Natural killer cell (primary cell): ENCODE data around the gene TUBGCP6. TPM values are rescaled to one million over a fixed set of nuclear protein-coding genes. Genes with fewer than 3 reads are reported as not detected.
A peak's percentile ranks its signal among the peaks of the same experiment; 100 is the strongest.

Experiments used
- ATAC-seq, 3 donors: fragments of 150-1000 bp in 2 of 3; fragments of 200-7000 bp in 1 of 3; cut with Tn5 transposase; 1 replicate in 1 of 3; 2 replicates in 2 of 3; pipeline ENCODE4 v1.10.0; 2021; ENCODE audit warnings: mild to moderate bottlenecking in 2 of 3, moderate library complexity in 2 of 3
- DNase-seq, 2 donors: peaks; one replicate each; pipeline versions ENCODE4 v3.0.0 to v3.0.0-alpha.2; 2013 to 2021; ENCODE audit warnings: mixed read lengths in 1 of 2
- H3K27ac ChIP-seq: one replicate; pipeline ENCODE4 v1.5.1; 2013; ENCODE audit warnings: mild to moderate bottlenecking, low read length
- H3K27me3 ChIP-seq: one replicate; pipeline ENCODE4 v1.6.1; 2013; ENCODE audit warnings: low read length; ENCODE audit not compliant: control insufficient read depth, insufficient read depth
- H3K36me3 ChIP-seq: one replicate; pipeline ENCODE4 v1.6.1; 2013; ENCODE audit warnings: low read length; ENCODE audit not compliant: control insufficient read depth, insufficient read depth
- H3K4me1 ChIP-seq: one replicate; pipeline ENCODE4 v1.6.1; 2013; ENCODE audit warnings: low read length; ENCODE audit not compliant: control insufficient read depth, insufficient read depth
- H3K4me3 ChIP-seq: one replicate; pipeline ENCODE4 v1.5.1; 2013; ENCODE audit warnings: low read length
- H3K9me3 ChIP-seq: one replicate; pipeline ENCODE4 v1.6.1; 2013; ENCODE audit warnings: low read length; ENCODE audit not compliant: control insufficient read depth, insufficient read depth
- H3K27ac Mint-ChIP-seq, 2 donors: one replicate each; pipeline ENCODE4 v1.8.0; 2022; ENCODE audit warnings: mild to moderate bottlenecking in 2 of 2, mixed read lengths in 2 of 2, moderate library complexity in 1 of 2
- H3K27me3 Mint-ChIP-seq, 2 donors: one replicate each; pipeline ENCODE4 v1.8.0; 2022; ENCODE audit warnings: low read depth in 2 of 2, mixed read lengths in 2 of 2
- H3K36me3 Mint-ChIP-seq: one replicate; pipeline ENCODE4 v1.8.0; 2022; ENCODE audit warnings: mixed read lengths
- H3K4me1 Mint-ChIP-seq, 2 donors: one replicate each; pipeline ENCODE4 v1.8.0; 2022; ENCODE audit warnings: mixed read lengths in 2 of 2
- H3K4me3 Mint-ChIP-seq: one replicate; pipeline ENCODE4 v1.8.0; 2022; ENCODE audit warnings: mild to moderate bottlenecking, moderate library complexity, mixed read lengths
- H3K9me3 Mint-ChIP-seq, 2 donors: one replicate each; pipeline ENCODE4 v1.8.0; 2022; ENCODE audit warnings: mixed read lengths in 2 of 2
- CTCF ChIP-seq: fragments of 200-600 bp; IDR thresholded peaks from one replicate; pipeline ENCODE4 v1.8.0; 2022; ENCODE audit warnings: antibody characterized with exemption
- WGBS: methylation state at CpG from one replicate; pipeline ENCODE4 v1.1.7; 2013; ENCODE audit warnings: missing lambda C conversion rate; ENCODE audit not compliant: insufficient coverage; 5-methylcytosine and 5-hydroxymethylcytosine counted together
- intact Hi-C: fragments of 100-400 bp; cut with micrococcal nuclease; formaldehyde crosslinking; loops from one replicate; pipeline ENCODE4 v1.14.2; 2022
- total RNA-seq, 4 donors: library from RNA; stranded (reverse); fragments of 120-200 nt in 1 of 4; gene quantifications; one replicate each; pipeline versions ENCODE4 v1.2.3 to v1.2.4, GENCODE V29; 2013 to 2022

Gene TUBGCP6
- total RNA-seq, 3 donors from 2014 or later (not counting 1 experiment from before 2014, with no cell fraction given) = 105 to 126 (median 118) TPM

DNA sequence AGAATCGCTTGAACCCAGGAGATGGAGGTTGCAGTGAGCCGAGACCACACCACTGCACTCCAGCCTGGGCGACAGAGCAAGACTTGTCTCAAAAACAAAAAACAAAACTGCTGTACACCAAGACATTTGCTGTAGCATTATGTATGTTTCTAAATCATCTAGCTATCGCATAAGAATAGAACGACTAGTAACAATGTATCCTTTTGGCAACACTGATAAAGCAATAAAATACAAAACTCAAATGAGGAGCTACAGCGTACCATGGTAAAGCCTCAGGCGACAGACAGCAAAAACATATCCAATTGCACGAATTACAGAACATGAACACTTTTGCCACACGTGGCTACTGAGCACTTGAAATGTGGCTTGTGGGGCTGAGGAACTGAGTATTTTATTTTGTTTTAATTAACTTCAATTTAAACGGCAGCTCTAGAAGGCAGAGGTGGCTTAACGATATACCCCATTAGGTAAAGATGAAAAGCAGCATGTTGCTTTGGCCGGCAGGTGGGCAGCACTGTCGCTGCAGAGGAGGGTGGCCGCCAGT lies 2.3 kb downstream of the TUBGCP6 start:
- intact Hi-C loops = no loop called here
- WGBS = 75% methylated on average over 13 of the region's 14 CpGs
- DNase-seq (no peak), ATAC-seq (no peak)
- Mint-ChIP-seq H3K27me3 (no peaks in the 10 kb centered on the region), H3K4me3 (peak overlapping the region; percentile 99), H3K4me1 (peaks cover 23 to 33% of the 10 kb centered on the region in 2 donors), H3K27ac (peak overlapping the region; percentile 96 to 98), H3K36me3 (no peaks in the 10 kb centered on the region), H3K9me3 (no peaks in the 10 kb centered on the region)
- Histone ChIP-seq H3K36me3 (peaks cover 21% of the 10 kb centered on the region), H3K4me1 (peaks cover 53% of the 10 kb centered on the region), H3K27me3 (no peaks in the 10 kb centered on the region), H3K9me3 (no peaks in the 10 kb centered on the region), H3K4me3 (no peak overlapping the region), H3K27ac (no peak overlapping the region)
- no peak for TF ChIP-seq CTCF

DNA sequence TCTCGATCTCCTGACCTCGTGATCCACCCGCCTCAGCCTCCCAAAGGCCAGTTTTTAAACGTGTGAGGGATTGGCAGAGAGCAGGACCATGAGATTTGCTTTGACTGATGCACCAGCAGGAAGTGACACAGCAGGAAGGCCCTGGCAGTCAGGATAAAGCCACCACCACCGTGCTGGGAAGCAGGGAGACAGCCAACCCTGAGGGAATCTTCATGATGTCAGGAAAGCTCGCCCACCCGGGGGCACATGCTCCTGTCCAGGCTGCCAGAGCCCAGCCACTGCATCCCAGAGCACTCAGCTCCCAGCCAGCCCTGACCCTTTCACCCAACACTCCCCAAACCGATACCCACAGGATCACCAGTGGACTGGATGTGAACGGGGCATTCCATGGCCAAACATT lies 6.1 kb downstream of the TUBGCP6 start:
- H3K36me3 ChIP-seq = peaks cover 13% of the 10 kb centered on the region
- no peak for ATAC-seq

GRCh38 chr22:50236731-50237409 lies 8.0 kb downstream of the TUBGCP6 start:
- Mint-ChIP-seq H3K9me3 (no peaks in the 10 kb centered on the region), H3K27me3 (no peaks in the 10 kb centered on the region), H3K36me3 (no peaks in the 10 kb centered on the region), H3K4me1 (peaks cover 31 to 40% of the 10 kb centered on the region in 2 donors), H3K4me3 (no peak overlapping the region), H3K27ac (no peak overlapping the region)
- H3K36me3 ChIP-seq = peaks cover 21% of the 10 kb centered on the region
- ATAC-seq = peak in 1 of 3 donors; percentile 41
- H3K9me3 ChIP-seq = no peaks in the 10 kb centered on the region
- TF ChIP-seq CTCF = peak; percentile 15
- DNase-seq = no peak
- no peaks in the 10 kb centered on the region for H3K27me3 ChIP-seq
- H3K27ac ChIP-seq = no peak overlapping the region
- H3K4me3 ChIP-seq = no peak overlapping the region
- intact Hi-C loops = no loop called here
- H3K4me1 ChIP-seq = peaks cover 18% of the 10 kb centered on the region
- WGBS = 80% methylated on average over 11 of the region's 11 CpGs

More for the DNA sequence above, 6.1 kb downstream of the TUBGCP6 start:
- H3K36me3 Mint-ChIP-seq = no peaks in the 10 kb centered on the region
- Histone ChIP-seq H3K4me3 (no peak overlapping the region), H3K27ac (no peak overlapping the region), H3K27me3 (no peaks in the 10 kb centered on the region), H3K9me3 (no peaks in the 10 kb centered on the region), H3K4me1 (peaks cover 37% of the 10 kb centered on the region)
- peaks cover 35 to 46% of the 10 kb centered on the region in 2 donors for H3K4me1 Mint-ChIP-seq
- H3K27me3 Mint-ChIP-seq = no peaks in the 10 kb centered on the region
- DNase-seq = no peak
- TF ChIP-seq CTCF = no peak
- H3K27ac Mint-ChIP-seq = no peak overlapping the region
- WGBS = 79% methylated on average over 8 of the region's 9 CpGs
- H3K9me3 Mint-ChIP-seq = no peaks in the 10 kb centered on the region
- H3K4me3 Mint-ChIP-seq = no peak overlapping the region
- intact Hi-C loops = no loop called here
